Caco-2 (cell line): Measurements from ENCODE around the gene TTC39B. TPM values are rescaled to one million over a fixed set of nuclear protein-coding genes. Genes with fewer than 3 reads are reported as not detected.

ENCODE experiments used
- BruUV-seq: library from RNA; stranded (reverse); fragments of 400-500 nt; replicated peaks from 2 replicates; lab custom pipeline; 2021; lab: Mats Ljungman, UMichigan
- CTCF ChIA-PET: fragments of 300-600 bp; sonication (Branson Sonifier 250); formaldehyde crosslinking; loops from one replicate; lab custom pipeline; 2022; ENCODE audit warnings: antibody characterized with exemption; lab: Charles Lee
- POLR2A ChIA-PET: fragments of 300-600 bp; sonication (Branson Sonifier 250); formaldehyde crosslinking; loops from one replicate; lab custom pipeline; 2022; ENCODE audit warnings: antibody characterized with exemption; lab: Charles Lee
- DNase-seq, 2 experiments: peaks; one replicate each; pipeline versions ENCODE4 v3.0.0 to v3.0.0-alpha.2; 2020 to 2022
- H3K27me3 ChIP-seq: replicated peaks from 2 replicates; pipeline ENCODE4 v1.6.0; 2011; ENCODE audit warnings: low read length; ENCODE audit not compliant: control insufficient read depth, insufficient read depth
- H3K36me3 ChIP-seq: 2 replicates; pipeline ENCODE4 v1.5.1; 2011; ENCODE audit warnings: low read length; ENCODE audit not compliant: control insufficient read depth, insufficient read depth
- H3K4me1 ChIP-seq: fragments of 250-450 bp; sonication (Bioruptor Pico); 2 replicates; pipeline ENCODE4 v1.5.1; 2020; ENCODE audit warnings: mild to moderate bottlenecking
- H3K4me3 ChIP-seq: 2 replicates; pipeline ENCODE4 v1.5.1; 2011; ENCODE audit warnings: low read depth, mild to moderate bottlenecking, control low read depth, low read length
- H3K9me3 ChIP-seq: fragments of 250-450 bp; sonication (Bioruptor Pico); 2 replicates; pipeline ENCODE4 v1.5.1; 2020; ENCODE audit warnings: mild to moderate bottlenecking, moderate library complexity
- H3K27ac Mint-ChIP-seq: one replicate; pipeline ENCODE4 v1.8.0; 2022; ENCODE audit warnings: mixed read lengths; ENCODE audit not compliant: unreplicated experiment
- H3K27me3 Mint-ChIP-seq: one replicate; pipeline ENCODE4 v1.8.0; 2022; ENCODE audit warnings: mixed read lengths; ENCODE audit not compliant: insufficient read depth, unreplicated experiment
- H3K36me3 Mint-ChIP-seq: one replicate; pipeline ENCODE4 v1.8.0; 2022; ENCODE audit warnings: mild to moderate bottlenecking, mixed read lengths; ENCODE audit not compliant: insufficient read depth, unreplicated experiment
- H3K4me1 Mint-ChIP-seq: one replicate; pipeline ENCODE4 v1.8.0; 2022; ENCODE audit warnings: low read depth, mixed read lengths; ENCODE audit not compliant: unreplicated experiment
- H3K4me3 Mint-ChIP-seq: one replicate; pipeline ENCODE4 v1.8.0; 2022; ENCODE audit warnings: mild to moderate bottlenecking, moderate library complexity, mixed read lengths; ENCODE audit not compliant: unreplicated experiment
- H3K9me3 Mint-ChIP-seq: one replicate; pipeline ENCODE4 v1.8.0; 2022; ENCODE audit warnings: mixed read lengths; ENCODE audit not compliant: unreplicated experiment
- intact Hi-C: fragments of 100-400 bp; cut with micrococcal nuclease; formaldehyde crosslinking; loops from one replicate; pipeline ENCODE4 v1.10.0; 2022; ENCODE audit not compliant: unreplicated experiment
- total RNA-seq: library from RNA; stranded (reverse); gene quantifications from 2 replicates; pipeline ENCODE4 v1.2.3, GENCODE V29; 2022
- TF ChIP-seq, protein P1 (sequence below), 2 experiments: fragments of 200-600 bp in 1 of 2; IDR thresholded peaks; 1 replicate in 1 of 2; 2 replicates in 1 of 2; pipeline versions ENCODE4 v1.5.1 to v1.8.0; 2011 to 2022; ENCODE audit warnings: antibody characterized with exemption in 1 of 2, control low read depth in 1 of 2, inconsistent platforms in 1 of 2, low read depth in 1 of 2, low read length in 1 of 2, mild to moderate bottlenecking in 1 of 2, moderate library complexity in 1 of 2; ENCODE audit not compliant: insufficient read depth in 1 of 2, severe bottlenecking in 1 of 2, unreplicated experiment in 1 of 2

The TTC39B gene
- total RNA-seq, 1 experiment from 2014 or later = 6.9 TPM

DNA sequence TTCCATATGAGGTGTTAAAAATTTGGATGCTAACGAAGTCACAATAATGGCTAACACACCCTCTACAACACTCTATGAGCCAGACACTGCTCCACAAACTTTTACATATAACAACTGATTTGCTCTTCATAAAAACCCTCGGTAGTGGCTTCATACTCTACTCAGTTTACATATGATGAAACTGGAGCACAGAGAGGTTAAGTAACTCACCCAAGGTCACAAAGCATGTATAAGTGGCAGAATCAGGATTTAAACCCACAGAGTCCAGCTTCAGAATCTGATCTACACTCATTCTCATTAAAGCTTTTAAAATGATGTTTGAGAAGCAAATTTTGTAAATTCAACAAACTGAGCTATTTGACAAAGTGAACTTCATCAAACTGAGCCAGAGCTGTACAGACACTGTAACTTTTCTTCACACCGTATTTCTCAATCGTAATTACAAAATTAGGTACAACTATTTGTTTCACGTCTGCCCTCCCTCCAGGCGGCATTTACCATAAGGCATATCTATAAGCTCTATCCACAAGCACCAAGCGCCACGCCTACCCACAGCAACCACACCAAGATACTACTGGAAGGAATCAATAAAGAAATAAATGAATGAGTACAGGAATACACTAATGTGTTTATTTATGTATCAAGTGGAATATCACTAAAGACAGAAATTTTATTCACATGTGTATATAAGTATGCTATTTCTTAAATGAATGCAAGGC, 24.3 kb downstream of the TTC39B start:
- H3K36me3 Mint-ChIP-seq = no peaks in the 10 kb centered on the region
- no peak overlapping the region for H3K4me3 Mint-ChIP-seq
- TF ChIP-seq, protein P1, sequence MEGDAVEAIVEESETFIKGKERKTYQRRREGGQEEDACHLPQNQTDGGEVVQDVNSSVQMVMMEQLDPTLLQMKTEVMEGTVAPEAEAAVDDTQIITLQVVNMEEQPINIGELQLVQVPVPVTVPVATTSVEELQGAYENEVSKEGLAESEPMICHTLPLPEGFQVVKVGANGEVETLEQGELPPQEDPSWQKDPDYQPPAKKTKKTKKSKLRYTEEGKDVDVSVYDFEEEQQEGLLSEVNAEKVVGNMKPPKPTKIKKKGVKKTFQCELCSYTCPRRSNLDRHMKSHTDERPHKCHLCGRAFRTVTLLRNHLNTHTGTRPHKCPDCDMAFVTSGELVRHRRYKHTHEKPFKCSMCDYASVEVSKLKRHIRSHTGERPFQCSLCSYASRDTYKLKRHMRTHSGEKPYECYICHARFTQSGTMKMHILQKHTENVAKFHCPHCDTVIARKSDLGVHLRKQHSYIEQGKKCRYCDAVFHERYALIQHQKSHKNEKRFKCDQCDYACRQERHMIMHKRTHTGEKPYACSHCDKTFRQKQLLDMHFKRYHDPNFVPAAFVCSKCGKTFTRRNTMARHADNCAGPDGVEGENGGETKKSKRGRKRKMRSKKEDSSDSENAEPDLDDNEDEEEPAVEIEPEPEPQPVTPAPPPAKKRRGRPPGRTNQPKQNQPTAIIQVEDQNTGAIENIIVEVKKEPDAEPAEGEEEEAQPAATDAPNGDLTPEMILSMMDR (IDR thresholded peaks at IDR 0.05; ENCODE audit: insufficient read depth in 1 of 2, low read depth in 1 of 2, low read length in 1 of 2, severe bottlenecking in 1 of 2, unreplicated experiment in 1 of 2) = no peak
- no peaks in the 10 kb centered on the region for H3K9me3 ChIP-seq
- H3K27ac Mint-ChIP-seq = no peak overlapping the region
- POLR2A ChIA-PET = no interaction called here
- intact Hi-C loops = no loop called here
- H3K27me3 Mint-ChIP-seq = no peaks in the 10 kb centered on the region
- no peak overlapping the region for H3K4me3 ChIP-seq
- CTCF ChIA-PET = no interaction called here
- no peak for DNase-seq
- peaks cover 7% of the 10 kb centered on the region; the same call in 1 of the 2 replicates for H3K4me1 ChIP-seq
- no peaks in the 10 kb centered on the region for H3K9me3 Mint-ChIP-seq
- no TSS peak for BruUV-seq
- H3K4me1 Mint-ChIP-seq = peaks cover 15% of the 10 kb centered on the region
- no peaks in the 10 kb centered on the region for H3K36me3 ChIP-seq
- H3K27me3 ChIP-seq = no peaks in the 10 kb centered on the region

DNA sequence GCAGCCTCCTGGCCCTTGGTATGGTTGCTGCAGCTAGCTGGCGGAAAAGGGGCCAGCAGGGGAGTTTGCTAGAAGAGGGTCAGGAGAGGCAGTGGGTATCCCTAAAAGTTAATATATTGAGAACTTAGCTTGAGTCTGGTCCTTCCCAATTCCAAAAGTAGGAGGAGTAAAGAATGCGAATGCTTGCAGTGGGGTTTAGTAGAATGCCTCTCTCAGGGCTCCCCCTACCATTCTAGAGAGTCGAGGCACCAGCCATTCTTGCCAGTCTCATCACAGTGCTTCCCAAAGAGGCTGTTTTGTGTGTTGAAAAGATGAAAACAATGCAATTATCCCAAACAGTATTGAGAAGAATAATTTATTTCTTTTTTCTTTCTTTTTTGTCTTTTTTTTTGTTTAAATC, 26.4 kb downstream of the TTC39B start:
- H3K9me3 Mint-ChIP-seq = no peaks in the 10 kb centered on the region
- no peaks in the 10 kb centered on the region for H3K36me3 ChIP-seq
- POLR2A ChIA-PET = no interaction called here
- no TSS peak for BruUV-seq
- no peak overlapping the region for H3K27ac Mint-ChIP-seq
- H3K27me3 Mint-ChIP-seq = no peaks in the 10 kb centered on the region
- TF ChIP-seq, protein P1 (IDR thresholded peaks at IDR 0.05; ENCODE audit: insufficient read depth in 1 of 2, low read depth in 1 of 2, low read length in 1 of 2, severe bottlenecking in 1 of 2, unreplicated experiment in 1 of 2) = no peak
- no peak for DNase-seq
- H3K4me3 ChIP-seq = no peak overlapping the region
- H3K4me1 ChIP-seq = peaks cover 17% of the 10 kb centered on the region
- peaks cover 2% of the 10 kb centered on the region for H3K4me1 Mint-ChIP-seq
- H3K9me3 ChIP-seq = no peaks in the 10 kb centered on the region
- CTCF ChIA-PET = interaction anchor here (0.6 kb wide), 1 partner anchor 10 kb away, joined by 3 read pairs; no protein-coding TSS in a partner anchor
- intact Hi-C loops = no loop called here
- no peaks in the 10 kb centered on the region for H3K27me3 ChIP-seq
- H3K36me3 Mint-ChIP-seq = no peaks in the 10 kb centered on the region
- no peak overlapping the region for H3K4me3 Mint-ChIP-seq

GRCh38 chr9:15278839-15279238, 28.2 kb downstream of the TTC39B start:
- CTCF ChIA-PET = no interaction called here

More at GRCh38 chr9:15278839-15279238, 28.2 kb downstream of the TTC39B start:
- Histone ChIP-seq H3K27me3 (no peaks in the 10 kb centered on the region), H3K4me3 (no peak overlapping the region), H3K9me3 (no peaks in the 10 kb centered on the region), H3K4me1 (peaks cover 17% of the 10 kb centered on the region), H3K36me3 (no peaks in the 10 kb centered on the region)
- POLR2A ChIA-PET = no interaction called here
- Mint-ChIP-seq H3K4me1 (no peaks in the 10 kb centered on the region), H3K27ac (no peak overlapping the region), H3K4me3 (no peak overlapping the region), H3K27me3 (no peaks in the 10 kb centered on the region), H3K9me3 (no peaks in the 10 kb centered on the region), H3K36me3 (no peaks in the 10 kb centered on the region)
- TF ChIP-seq, protein P1 (IDR thresholded peaks at IDR 0.05; ENCODE audit: insufficient read depth in 1 of 2, low read depth in 1 of 2, low read length in 1 of 2, severe bottlenecking in 1 of 2, unreplicated experiment in 1 of 2) = no peak
- intact Hi-C loops = loop anchor here (1.0 to 5.0 kb wide), 3 partner anchors 67 to 138 kb away; no protein-coding TSS in a partner anchor
- BruUV-seq = no TSS peak
- DNase-seq = no peak
